CD1c-positive myeloid dendritic cell (primary cell): ENCODE results near the gene HOMER2.
"Not testable (repeated sequence)": the region's sequence is repeated elsewhere in the genome, so short reads cannot be mapped to it uniquely, and the experiment has no call there.

Experiments used
- DNase-seq: peaks from one replicate; pipeline ENCODE4 v3.0.0-alpha.2; 2016; ENCODE audit errors: extremely low spot score

Gene HOMER2

GRCh38 chr15:82964890-82965289 lies 12.4 kb upstream of the HOMER2 start:
- DNase-seq = no peak

- no peak for DNase-seq
Measured at GRCh38 chr15:82963471-82964341, 11.2 kb upstream of the HOMER2 start.

- no peak for DNase-seq
Measured at GRCh38 chr15:82960766-82961165, 8.2 kb upstream of the HOMER2 start.

GRCh38 chr15:82959423-82959822 lies 6.9 kb upstream of the HOMER2 start:
- DNase-seq = no peak

GRCh38 chr15:82958638-82959037 lies 6.1 kb upstream of the HOMER2 start:
- no peak for DNase-seq

- DNase-seq = peak; percentile 50
Measured at GRCh38 chr15:82951472-82952157, 905 bp downstream of the HOMER2 start.

GRCh38 chr15:82950746-82951370 lies 1.7 kb downstream of the HOMER2 start:
- DNase-seq = peak; percentile 76

- DNase-seq = peak; percentile 66
Measured at GRCh38 chr15:82950295-82950694, 2.2 kb downstream of the HOMER2 start.

- no peak for DNase-seq
Measured at GRCh38 chr15:82946155-82946701, 6.3 kb downstream of the HOMER2 start.

GRCh38 chr15:82945326-82945725 lies 7.2 kb downstream of the HOMER2 start:
- peak; percentile 59 for DNase-seq

GRCh38 chr15:82944821-82945220 lies 7.7 kb downstream of the HOMER2 start:
- peak; percentile 68 for DNase-seq

GRCh38 chr15:82944056-82944455 lies 8.5 kb downstream of the HOMER2 start:
- no peak for DNase-seq

GRCh38 chr15:82943176-82943575 lies 9.3 kb downstream of the HOMER2 start:
- no peak for DNase-seq

GRCh38 chr15:82942691-82943090 lies 9.8 kb downstream of the HOMER2 start:
- no peak for DNase-seq

GRCh38 chr15:82939678-82940077 lies 12.8 kb downstream of the HOMER2 start:
- DNase-seq = not testable (repeated sequence)

GRCh38 chr15:82937712-82938058 lies 14.8 kb downstream of the HOMER2 start:
- no peak for DNase-seq

GRCh38 chr15:82936966-82937711 lies 15.4 kb downstream of the HOMER2 start:
- DNase-seq = peak; percentile 34

GRCh38 chr15:82935382-82935781 lies 17.1 kb downstream of the HOMER2 start:
- DNase-seq = no peak

GRCh38 chr15:82934100-82934880 lies 18.2 kb downstream of the HOMER2 start:
- peak; percentile 69 for DNase-seq

GRCh38 chr15:82933576-82933975 lies 18.9 kb downstream of the HOMER2 start:
- no peak for DNase-seq

GRCh38 chr15:82931221-82931620 lies 21.3 kb downstream of the HOMER2 start:
- DNase-seq = no peak
